Liver (tissue), 9 donors: Measurements from ENCODE around the gene SCG3. TPM values are rescaled to one million over a fixed set of nuclear protein-coding genes. Genes with fewer than 3 reads are reported as not detected.

Source experiments
- DNase-seq: peaks from one replicate; pipeline ENCODE4 v3.0.0-alpha.2; 2017; ENCODE audit warnings: low spot score
- H3K27ac ChIP-seq, 2 donors: one replicate each; pipeline ENCODE4 v1.7.0; 2013; ENCODE audit warnings: inconsistent platforms in 2 of 2, low read length in 2 of 2, control low read depth in 1 of 2, low read depth in 1 of 2, mild to moderate bottlenecking in 1 of 2
- H3K27me3 ChIP-seq, 4 donors: one replicate each; pipeline versions ENCODE4 v1.6.1 to v1.7.0; 2013; ENCODE audit warnings: low read length in 3 of 4, inconsistent platforms in 1 of 4, mild to moderate bottlenecking in 1 of 4, moderate library complexity in 1 of 4; ENCODE audit not compliant: control insufficient read depth in 4 of 4, insufficient read depth in 4 of 4
- H3K36me3 ChIP-seq, 4 donors: one replicate each; pipeline versions ENCODE4 v1.6.1 to v1.7.0; 2013; ENCODE audit warnings: low read length in 3 of 4, mild to moderate bottlenecking in 3 of 4, low read depth in 1 of 4, moderate library complexity in 1 of 4; ENCODE audit not compliant: control insufficient read depth in 4 of 4, insufficient read depth in 3 of 4
- H3K4me1 ChIP-seq, 4 donors: one replicate each; pipeline versions ENCODE4 v1.6.1 to v1.7.0; 2013; ENCODE audit warnings: low read length in 3 of 4, mild to moderate bottlenecking in 3 of 4, moderate library complexity in 1 of 4; ENCODE audit not compliant: control insufficient read depth in 4 of 4, insufficient read depth in 4 of 4
- H3K4me3 ChIP-seq, 3 donors: one replicate each; pipeline versions ENCODE4 v1.6.1 to v1.7.0; 2013; ENCODE audit warnings: low read length in 3 of 3, control low read depth in 1 of 3, low read depth in 1 of 3, mild to moderate bottlenecking in 1 of 3
- H3K9ac ChIP-seq, 2 donors: one replicate each; pipeline ENCODE4 v1.7.0; 2013; ENCODE audit warnings: low read length in 2 of 2, mild to moderate bottlenecking in 2 of 2, moderate library complexity in 2 of 2, control low read depth in 1 of 2, low read depth in 1 of 2
- H3K9me3 ChIP-seq, 4 donors: one replicate each; pipeline versions ENCODE4 v1.6.1 to v1.7.0; 2013; ENCODE audit warnings: low read length in 3 of 4; ENCODE audit not compliant: control insufficient read depth in 4 of 4
- ATF3 ChIP-seq: IDR thresholded peaks from 2 replicates; pipeline ENCODE4 v1.6.1; 2016; ENCODE audit warnings: antibody characterized with exemption
- CTCF ChIP-seq: fragments of 150-350 bp; IDR thresholded peaks from 2 replicates; pipeline ENCODE4 v1.5.1; 2017; ENCODE audit warnings: improper control_type of control experiment, low read depth, low read length; ENCODE audit not compliant: missing input control
- EGR1 ChIP-seq, 2 donors: IDR thresholded peaks; 2 replicates each; pipeline ENCODE4 v1.6.1; 2016 to 2018; ENCODE audit warnings: antibody characterized with exemption in 2 of 2, low read depth in 2 of 2
- FOXA1 ChIP-seq: IDR thresholded peaks from 2 replicates; pipeline ENCODE4 v1.6.1; 2016; ENCODE audit warnings: antibody characterized with exemption
- FOXA2 ChIP-seq: IDR thresholded peaks from 2 replicates; pipeline ENCODE4 v1.6.1; 2016; ENCODE audit warnings: antibody characterized with exemption
- HNF4A ChIP-seq, 2 donors: conservative IDR thresholded peaks; 2 replicates each; pipeline ENCODE4 v1.6.1; 2016; ENCODE audit warnings: antibody characterized with exemption in 2 of 2, mild to moderate bottlenecking in 2 of 2
- HNF4G ChIP-seq: IDR thresholded peaks from 2 replicates; pipeline ENCODE4 v1.6.1; 2016; ENCODE audit warnings: antibody characterized with exemption
- JUND ChIP-seq, 2 donors: IDR thresholded peaks; 2 replicates each; pipeline ENCODE4 v1.6.1; 2016; ENCODE audit warnings: antibody characterized with exemption in 2 of 2
- MAX ChIP-seq: IDR thresholded peaks from 2 replicates; pipeline ENCODE4 v1.6.1; 2016; ENCODE audit warnings: antibody characterized with exemption
- NR2F2 ChIP-seq: IDR thresholded peaks from 2 replicates; pipeline ENCODE4 v1.6.1; 2016; ENCODE audit warnings: antibody characterized with exemption
- RAD21 ChIP-seq, 2 donors: IDR thresholded peaks; 2 replicates each; pipeline ENCODE4 v1.6.1; 2016; ENCODE audit warnings: antibody characterized with exemption in 2 of 2, mild to moderate bottlenecking in 2 of 2
- REST ChIP-seq: IDR thresholded peaks from 2 replicates; pipeline ENCODE4 v1.6.1; 2016; ENCODE audit warnings: antibody characterized with exemption, mild to moderate bottlenecking
- RXRA ChIP-seq, 2 donors: IDR thresholded peaks; 2 replicates each; pipeline ENCODE4 v1.6.1; 2017 to 2018; ENCODE audit warnings: antibody characterized with exemption in 2 of 2, mild to moderate bottlenecking in 1 of 2
- SP1 ChIP-seq: IDR thresholded peaks from 2 replicates; pipeline ENCODE4 v1.6.1; 2018; ENCODE audit warnings: antibody characterized with exemption, mild to moderate bottlenecking
- TAF1 ChIP-seq: conservative IDR thresholded peaks from 2 replicates; pipeline ENCODE4 v1.6.1; 2016; ENCODE audit warnings: antibody characterized with exemption, mild to moderate bottlenecking
- YY1 ChIP-seq: IDR thresholded peaks from 2 replicates; pipeline ENCODE4 v1.6.1; 2016; ENCODE audit warnings: antibody characterized with exemption, mild to moderate bottlenecking
- ZBTB33 ChIP-seq: IDR thresholded peaks from 2 replicates; pipeline ENCODE4 v1.6.1; 2016; ENCODE audit warnings: antibody characterized with exemption
- WGBS: extraction: QIAGEN DNeasy Blood & Tissue Kit; methylation state at CpG from one replicate; pipeline ENCODE4 v1.1.7; 2013; 5-methylcytosine and 5-hydroxymethylcytosine counted together
- polyA plus RNA-seq, 2 donors: library from polyadenylated mRNA; stranded (reverse) in 1 of 2; unstranded in 1 of 2; fragments of 200-250 nt in 1 of 2; fragments of >200 nt in 1 of 2; fragmentation: Nextera tagmentation in 1 of 2; extraction: Ambion mirVana in 1 of 2; gene quantifications; one replicate each; pipeline versions ENCODE4 v1.2.1 to v1.2.3, GENCODE V29; 2013 to 2015
- total RNA-seq, 2 donors: library from RNA; depleted of rRNA; stranded (reverse); fragments of >200 nt; gene quantifications; one replicate each; pipeline ENCODE4 v1.2.3, GENCODE V29; 2014
- donor health status: healthy.
- donor health status: healthy.
- donor health status: healthy.
- donor health status: healthy.
- donor health status: healthy.

The SCG3 gene
- total and polyA plus RNA-seq, 4 donors, result under 0.01 to 0.05 (median 0.01) TPM; not detected in 1

- DNase-seq, result no peak
- Histone ChIP-seq H3K9me3 (no peaks in the 10 kb centered on the region), H3K9ac (no peak overlapping the region)
These were observed 68.0 kb downstream of the SCG3 start for GRCh38 chr15:51749307-51749706.

GRCh38 chr15:51750186-51750585 is 68.9 kb downstream of the SCG3 start:
- no peak overlapping the region for H3K27ac ChIP-seq
- peaks cover 3 to 14% (median 9%) of the 10 kb centered on the region in 4 donors for H3K4me1 ChIP-seq
- H3K36me3 ChIP-seq, result no peaks in the 10 kb centered on the region
- H3K4me3 ChIP-seq, result no peak overlapping the region
- no peak for DNase-seq
- H3K9me3 ChIP-seq, result no peaks in the 10 kb centered on the region
- H3K27me3 ChIP-seq, result peaks cover 0 to 2% (median 0%) of the 10 kb centered on the region in 4 donors
- H3K9ac ChIP-seq, result no peak overlapping the region
- 58% methylated on average over 4 of the region's 4 CpGs for whole genome bisulfite sequencing
- no peak for TF ChIP-seq MAX
- no peak for TF ChIP-seq RXRA (IDR thresholded peaks at IDR 0.05)
- TF ChIP-seq FOXA1, result no peak
- no peak for TF ChIP-seq JUND (IDR thresholded peaks at IDR 0.05)
- TF ChIP-seq TAF1, result no peak
- TF ChIP-seq SP1, result no peak
- TF ChIP-seq HNF4A (conservative IDR thresholded peaks at IDR 0.05), result no peak
- no peak for TF ChIP-seq REST
- no peak for TF ChIP-seq EGR1 (IDR thresholded peaks at IDR 0.05; ENCODE audit: low read depth in 2 of 2)
- no peak for TF ChIP-seq CTCF

More at GRCh38 chr15:51749307-51749706, 68.0 kb downstream of the SCG3 start:
- no peak overlapping the region for H3K27ac ChIP-seq
- H3K4me1 ChIP-seq, result peaks cover 3 to 14% (median 9%) of the 10 kb centered on the region in 4 donors
- no peaks in the 10 kb centered on the region for H3K36me3 ChIP-seq
- H3K4me3 ChIP-seq, result no peak overlapping the region
- WGBS, result 74% methylated on average over 5 of the region's 5 CpGs
- peaks cover 0 to 2% (median 0%) of the 10 kb centered on the region in 4 donors for H3K27me3 ChIP-seq
- no peak for TF ChIP-seq RAD21 (IDR thresholded peaks at IDR 0.05)
- no peak for TF ChIP-seq HNF4G
- TF ChIP-seq ZBTB33, result no peak
- no peak for TF ChIP-seq HNF4A (conservative IDR thresholded peaks at IDR 0.05)
- TF ChIP-seq TAF1, result no peak
- no peak for TF ChIP-seq NR2F2
- TF ChIP-seq CTCF, result no peak
- TF ChIP-seq MAX, result no peak
- TF ChIP-seq FOXA1, result no peak
- no peak for TF ChIP-seq JUND (IDR thresholded peaks at IDR 0.05)
- TF ChIP-seq YY1, result no peak
- no peak for TF ChIP-seq SP1
- TF ChIP-seq ATF3, result no peak
- TF ChIP-seq FOXA2, result no peak
- TF ChIP-seq RXRA (IDR thresholded peaks at IDR 0.05), result no peak
